Keratinocyte (primary cell): ENCODE measurements around the gene UNC13C. TPM values are rescaled to one million over a fixed set of nuclear protein-coding genes. Genes with fewer than 3 reads are reported as not detected.

Experiments
- DNase-seq: peaks from one replicate; pipeline ENCODE4 v3.0.0-alpha.2; 2011; ENCODE audit warnings: low read depth, missing footprints, low spot score
- FAIRE-seq: peaks from 2 replicates; lab custom pipeline; 2011; peaks lifted over from hg19 to GRCh38; lab: Jason Lieb, UNC
- H2AFZ ChIP-seq: 2 replicates; pipeline ENCODE4 v1.6.0; 2012; ENCODE audit warnings: low read length, control low read depth, inconsistent platforms; ENCODE audit not compliant: control insufficient read depth
- H3K27ac ChIP-seq: 2 replicates; pipeline ENCODE4 v1.5.1; 2011; ENCODE audit warnings: low read length; ENCODE audit not compliant: control insufficient read depth, insufficient read depth
- H3K27me3 ChIP-seq: 3 replicates; pipeline ENCODE4 v1.6.0; 2011; ENCODE audit warnings: low read length; ENCODE audit not compliant: control insufficient read depth, insufficient read depth; ENCODE audit errors: extremely low read depth
- H3K36me3 ChIP-seq, 2 experiments: 2 replicates in 1 of 2; 3 replicates in 1 of 2; pipeline ENCODE4 v1.5.1; 2011; ENCODE audit warnings: low read length in 2 of 2, mild to moderate bottlenecking in 1 of 2; ENCODE audit not compliant: control insufficient read depth in 2 of 2, insufficient read depth in 2 of 2; ENCODE audit errors: extremely low read depth in 1 of 2
- H3K4me1 ChIP-seq: 3 replicates; pipeline ENCODE4 v1.5.1; 2011; ENCODE audit warnings: low read length; ENCODE audit not compliant: control insufficient read depth, insufficient read depth; ENCODE audit errors: extremely low read depth
- H3K4me2 ChIP-seq: 3 replicates; pipeline ENCODE4 v1.6.0; 2011; ENCODE audit warnings: low read depth, low read length; ENCODE audit not compliant: control insufficient read depth, insufficient read depth; ENCODE audit errors: extremely low read depth
- H3K4me3 ChIP-seq, 3 experiments: fragments of 200-600 bp in 1 of 3; sonication (generic) in 1 of 3; 2 replicates in 2 of 3; 3 replicates in 1 of 3; pipeline ENCODE4 v1.5.1; 2011 to 2016; ENCODE audit warnings: low read length in 3 of 3, mild to moderate bottlenecking in 3 of 3, control low read depth in 2 of 3, inconsistent platforms in 1 of 3, low read depth in 1 of 3, mixed read lengths in 1 of 3, mixed run types in 1 of 3, moderate library complexity in 1 of 3; ENCODE audit not compliant: control insufficient read depth in 2 of 3, insufficient read depth in 2 of 3; ENCODE audit errors: extremely low read depth in 1 of 3
- H3K79me2 ChIP-seq: 2 replicates; pipeline ENCODE4 v1.6.0; 2012; ENCODE audit warnings: low read length; ENCODE audit not compliant: control insufficient read depth, insufficient read depth
- H3K9ac ChIP-seq: 3 replicates; pipeline ENCODE4 v1.6.0; 2011; ENCODE audit warnings: low read length; ENCODE audit not compliant: control insufficient read depth, insufficient read depth; ENCODE audit errors: extremely low read depth
- H3K9me1 ChIP-seq: 3 replicates; pipeline ENCODE4 v1.6.0; 2011; ENCODE audit warnings: low read length; ENCODE audit not compliant: control insufficient read depth, insufficient read depth; ENCODE audit errors: extremely low read depth
- H3K9me3 ChIP-seq: 2 replicates; pipeline ENCODE4 v1.5.1; 2012; ENCODE audit warnings: low read depth, low read length; ENCODE audit not compliant: control insufficient read depth
- H4K20me1 ChIP-seq: 3 replicates; pipeline ENCODE4 v1.6.0; 2011; ENCODE audit warnings: low read length; ENCODE audit not compliant: control insufficient read depth, insufficient read depth; ENCODE audit errors: extremely low read depth
- CTCF ChIP-seq, 3 experiments: IDR thresholded peaks in 1 of 3; conservative IDR thresholded peaks in 1 of 3; optimal IDR thresholded peaks in 1 of 3; 2 replicates in 2 of 3; 3 replicates in 1 of 3; pipeline versions ENCODE3 to v1.5.1; 2011; ENCODE audit warnings: low read length in 3 of 3, mild to moderate bottlenecking in 3 of 3, moderate library complexity in 2 of 3, control low read depth in 1 of 3, inconsistent platforms in 1 of 3; ENCODE audit not compliant: insufficient read depth in 2 of 3; ENCODE audit errors: extremely low read depth in 1 of 3
- EZH2 ChIP-seq: IDR thresholded peaks from one replicate; pipeline ENCODE4 v1.6.1; 2012; ENCODE audit warnings: inconsistent platforms, mild to moderate bottlenecking, low read length, moderate library complexity
- dilution Hi-C: fragments of 300-500 bp; cut with MboI; formaldehyde crosslinking; loops from one replicate; pipeline ENCODE4 v1.7.0; 2020; ENCODE audit warnings: low sequenced_read_pairs; ENCODE audit not compliant: extremely low pct_ligation_motif_present
- polyA plus RNA-seq, 5 experiments: library from polyadenylated mRNA; depleted of rRNA in 3 of 5; stranded (reverse) in 3 of 5; stranded (forward) in 1 of 5; unstranded in 1 of 5; fragments of >200 nt; gene quantifications; 1 replicate in 1 of 5; 2 replicates in 3 of 5; 3 replicates in 1 of 5; pipeline versions ENCODE4 v1.2.1 to v1.2.3, GENCODE V29; 2011 to 2012; ENCODE audit warnings: missing spikeins in 2 of 5, low read depth in 1 of 5, low replicate concordance in 1 of 5

Gene UNC13C
- polyA plus RNA-seq, 1 donor (not counting 4 experiments of a cell fraction or from before 2014, with no cell fraction given) = not detected

GRCh38 chr15:53974121-53974520 lies 4.1 kb upstream of the UNC13C start:
- no peaks in the 10 kb centered on the region for H3K79me2 ChIP-seq
- dilution Hi-C loops = no loop called here
- H3K27me3 ChIP-seq = peaks cover 13% of the 10 kb centered on the region
- DNase-seq (no peak), FAIRE-seq (no peak)
- H3K9me3 ChIP-seq = no peaks in the 10 kb centered on the region
- no peak overlapping the region for H3K9ac ChIP-seq
- no peak overlapping the region for H3K27ac ChIP-seq
- no peaks in the 10 kb centered on the region for H3K9me1 ChIP-seq
- H2AFZ ChIP-seq = no peak overlapping the region
- no peak overlapping the region for H3K4me2 ChIP-seq
- peaks cover 4% of the 10 kb centered on the region for H3K4me1 ChIP-seq
- TF ChIP-seq EZH2 (no peak), CTCF (optimal IDR thresholded peaks at IDR 0.05 in 1 of 3, IDR thresholded peaks at IDR 0.05 in 1 of 3, conservative IDR thresholded peaks at IDR 0.05 in 1 of 3; ENCODE audit: extremely low read depth in 1 of 3, insufficient read depth in 2 of 3, low read length in 3 of 3) (no peak)
- H3K4me3 ChIP-seq = no peak overlapping the region
- no peaks in the 10 kb centered on the region for H3K36me3 ChIP-seq
- no peaks in the 10 kb centered on the region for H4K20me1 ChIP-seq

DNA sequence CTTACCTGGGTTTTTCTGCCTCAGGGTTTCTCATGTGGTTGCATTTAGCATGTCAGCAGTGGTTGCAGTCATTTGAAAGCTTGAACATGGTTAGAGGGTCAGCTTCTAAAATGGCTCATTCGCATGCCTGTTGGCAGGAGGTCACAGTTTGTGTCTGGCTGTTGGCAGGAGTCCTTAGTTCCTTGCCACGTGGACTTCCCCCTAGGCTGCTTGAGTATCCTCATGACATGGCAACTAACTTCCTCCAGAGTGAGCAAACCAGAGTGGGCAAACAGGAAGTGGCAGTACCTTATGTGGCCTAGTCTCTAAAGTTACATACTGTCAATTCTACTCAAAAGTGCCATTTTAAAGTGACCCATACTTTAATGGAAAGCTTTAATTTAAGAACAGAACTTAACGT lies 3.4 kb upstream of the UNC13C start:
- Histone ChIP-seq H3K27ac (no peak overlapping the region), H3K36me3 (no peaks in the 10 kb centered on the region), H3K4me1 (peaks cover 4% of the 10 kb centered on the region), H3K4me2 (no peak overlapping the region), H3K79me2 (no peaks in the 10 kb centered on the region), H3K4me3 (no peak overlapping the region), H3K9me3 (no peaks in the 10 kb centered on the region), H3K27me3 (peaks cover 15% of the 10 kb centered on the region), H4K20me1 (no peaks in the 10 kb centered on the region), H3K9me1 (no peaks in the 10 kb centered on the region), H3K9ac (no peak overlapping the region), H2AFZ (no peak overlapping the region)
- DNase-seq (no peak), FAIRE-seq (no peak)
- dilution Hi-C loops = no loop called here
- TF ChIP-seq CTCF (optimal IDR thresholded peaks at IDR 0.05 in 1 of 3, IDR thresholded peaks at IDR 0.05 in 1 of 3, conservative IDR thresholded peaks at IDR 0.05 in 1 of 3; ENCODE audit: extremely low read depth in 1 of 3, insufficient read depth in 2 of 3, low read length in 3 of 3) = no peak
- no peak for TF ChIP-seq EZH2
